Urothelium cell line (cell line): Measurements from ENCODE around the gene PIWIL4.
"Not testable (repeated sequence)": the region's sequence is repeated elsewhere in the genome, so short reads cannot be mapped to it uniquely, and the experiment has no call there.

Experiments
- DNase-seq: peaks from one replicate; pipeline ENCODE4 v3.0.0; 2011; ENCODE audit warnings: low spot score, mixed read lengths
- FAIRE-seq: peaks from 2 replicates; lab custom pipeline; 2011; peaks lifted over from hg19 to GRCh38; lab: Jason Lieb, UNC

PIWIL4 gene

DNA sequence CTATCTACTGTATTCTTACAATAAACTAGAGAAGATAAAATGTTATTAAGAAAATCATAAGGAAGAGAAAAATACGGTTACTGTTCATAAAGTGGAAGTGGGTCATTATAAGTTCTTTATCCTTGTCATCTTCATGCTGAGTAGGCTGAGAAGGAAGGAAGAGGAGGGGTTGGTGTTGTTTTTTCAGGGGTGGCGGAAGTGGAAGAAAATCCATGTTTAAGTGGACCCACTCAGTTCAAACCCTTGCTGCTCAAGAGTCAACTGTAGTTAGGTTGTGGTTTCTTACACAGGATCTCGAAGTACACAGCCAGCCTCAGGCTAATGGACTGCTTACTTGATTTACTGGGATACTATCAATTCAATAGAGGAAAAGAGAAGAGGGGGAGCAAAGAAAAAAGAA, 63.1 kb downstream of the PIWIL4 start:
- no peak for DNase-seq
- no peak for FAIRE-seq

DNA sequence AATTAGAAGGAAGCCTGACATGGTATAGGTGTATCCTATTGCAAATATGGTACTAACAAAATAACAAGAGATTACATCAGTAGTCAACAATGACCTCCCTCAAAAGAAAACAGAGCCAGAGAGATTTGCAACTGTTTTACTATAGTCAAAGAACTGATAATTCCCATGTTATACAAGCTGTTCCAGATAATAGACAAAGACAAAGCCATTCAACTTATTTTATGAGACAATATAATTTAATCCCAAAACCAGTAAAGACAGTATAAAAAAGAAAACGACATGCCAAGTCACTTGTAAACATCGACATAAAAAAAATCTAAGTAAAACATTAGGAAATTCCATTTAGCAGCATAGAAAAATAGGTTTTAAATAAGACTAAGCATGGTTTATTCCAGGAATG, 65.2 kb downstream of the PIWIL4 start:
- no peak for FAIRE-seq
- DNase-seq, result no peak

- FAIRE-seq (no peak), DNase-seq (no peak)
Measured at GRCh38 chr11:94635072-94635471, 67.9 kb downstream of the PIWIL4 start.

- no peak for DNase-seq
- FAIRE-seq, result no peak
Measured at GRCh38 chr11:94636388-94636949, 69.3 kb downstream of the PIWIL4 start.

GRCh38 chr11:94638301-94638901, 71.2 kb downstream of the PIWIL4 start:
- DNase-seq (no peak), FAIRE-seq (no peak)

- DNase-seq (no peak), FAIRE-seq (no peak)
Measured at GRCh38 chr11:94638902-94639373, 71.8 kb downstream of the PIWIL4 start.

DNA sequence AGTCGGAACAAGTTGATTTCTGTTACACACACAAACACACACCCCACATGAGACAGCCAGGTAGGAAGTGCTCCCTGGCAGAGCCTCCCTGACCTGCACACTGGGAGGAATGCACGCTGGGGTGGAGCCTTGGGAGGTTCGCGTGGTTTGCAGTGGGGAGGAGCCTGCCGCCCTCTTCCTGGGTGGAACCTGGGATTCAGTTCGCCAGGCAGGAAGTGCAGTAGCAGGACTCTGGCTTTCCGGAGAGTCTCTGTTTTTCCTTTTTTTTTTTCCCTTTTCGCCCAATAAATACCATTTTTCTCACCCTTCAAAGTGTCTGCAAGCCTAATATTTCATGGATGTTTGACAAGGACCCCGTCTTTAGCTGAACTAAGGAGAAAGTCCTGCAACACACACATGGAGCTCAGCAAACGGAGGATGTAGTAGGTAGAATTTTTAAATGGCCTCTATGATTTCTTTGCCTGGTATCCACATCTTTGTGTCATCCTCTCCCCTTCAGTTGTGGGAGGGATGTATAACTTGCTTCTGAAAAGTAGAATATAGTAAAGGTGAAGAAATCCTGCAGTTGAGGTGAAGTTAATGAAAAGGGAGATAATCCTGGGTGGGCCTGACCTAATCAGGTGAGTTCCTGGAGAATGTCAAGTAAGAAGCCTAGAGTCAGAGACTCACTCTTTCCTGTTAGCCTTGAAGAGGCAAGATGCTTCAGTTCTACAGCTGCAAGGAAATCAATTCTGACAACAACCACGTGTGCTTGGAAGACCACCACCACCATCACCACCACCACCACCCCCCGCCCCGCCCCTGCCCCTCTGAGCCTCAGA, 72.9 kb downstream of the PIWIL4 start:
- no peak for FAIRE-seq

DNA sequence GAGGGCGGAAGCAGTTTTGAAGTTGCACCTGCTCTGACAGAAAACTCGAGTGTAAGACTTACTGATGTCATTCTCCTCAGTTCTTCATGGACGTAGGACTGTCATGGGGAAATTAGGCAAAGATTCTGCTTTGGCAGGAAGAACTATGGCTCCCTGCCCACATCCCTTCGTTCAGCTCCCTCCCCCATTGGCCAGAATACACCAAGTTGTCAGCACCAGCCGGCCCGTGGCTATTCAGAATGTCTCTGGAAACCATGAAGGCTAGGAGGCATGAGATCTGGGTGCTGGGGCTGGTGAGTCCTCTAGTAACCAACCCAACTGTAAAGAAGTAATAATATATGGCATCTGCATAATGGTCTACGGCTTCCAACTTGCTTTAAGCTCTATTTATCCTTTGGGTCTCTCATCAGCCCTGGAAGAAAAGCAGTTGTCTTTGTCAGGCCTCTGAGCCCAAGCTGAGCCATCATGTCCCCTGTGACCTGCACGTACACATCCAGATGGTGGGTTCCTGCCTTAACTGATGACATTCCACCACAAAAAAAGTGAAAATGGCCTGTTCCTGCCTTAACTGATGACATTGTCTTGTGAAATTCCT, 74.1 kb downstream of the PIWIL4 start:
- DNase-seq, result no peak
- FAIRE-seq, result no peak

More for the DNA sequence above, 72.9 kb downstream of the PIWIL4 start:
- peak; percentile 36 for DNase-seq

DNA sequence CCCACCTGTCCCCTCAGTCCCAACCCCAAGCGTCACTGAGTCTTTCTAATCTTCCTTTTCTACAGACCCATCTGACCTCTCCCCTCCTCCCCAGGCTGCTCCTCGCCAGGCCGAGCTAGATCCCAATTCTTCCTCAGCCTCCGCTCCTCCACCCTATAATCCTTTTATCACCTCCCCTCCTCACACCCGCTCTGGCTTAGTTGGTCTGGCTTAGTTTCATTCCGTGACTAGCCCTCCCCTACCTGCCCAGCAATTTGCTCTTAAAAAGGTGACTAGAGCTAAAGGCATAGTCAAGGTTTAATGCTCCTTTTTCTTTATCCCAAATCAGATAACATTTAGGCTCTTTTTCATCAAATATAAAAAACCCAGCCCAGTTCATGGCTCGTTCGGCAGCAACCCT, 76.0 kb downstream of the PIWIL4 start:
- DNase-seq, FAIRE-seq: not testable (repeated sequence)

DNA sequence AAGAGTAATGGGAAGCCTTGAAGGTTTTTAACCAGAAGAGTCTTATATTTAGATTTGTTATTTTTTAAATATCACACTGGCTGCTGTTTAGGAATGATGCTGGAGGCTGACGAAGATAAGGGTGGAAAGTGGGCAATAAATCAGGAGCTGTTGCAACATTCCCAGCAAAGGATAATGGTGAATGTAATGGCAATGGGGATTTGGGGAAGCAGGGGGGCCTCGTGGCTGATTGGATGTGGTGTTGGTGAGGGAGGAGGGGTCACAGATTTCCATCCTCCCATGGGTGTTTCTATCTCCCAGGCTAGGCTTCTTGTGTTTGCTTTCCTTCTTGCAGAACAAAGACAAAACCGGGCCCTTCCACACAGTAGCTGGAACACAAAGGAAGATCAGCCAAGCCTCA, 80.8 kb downstream of the PIWIL4 start:
- no peak for FAIRE-seq
- DNase-seq, result no peak

DNA sequence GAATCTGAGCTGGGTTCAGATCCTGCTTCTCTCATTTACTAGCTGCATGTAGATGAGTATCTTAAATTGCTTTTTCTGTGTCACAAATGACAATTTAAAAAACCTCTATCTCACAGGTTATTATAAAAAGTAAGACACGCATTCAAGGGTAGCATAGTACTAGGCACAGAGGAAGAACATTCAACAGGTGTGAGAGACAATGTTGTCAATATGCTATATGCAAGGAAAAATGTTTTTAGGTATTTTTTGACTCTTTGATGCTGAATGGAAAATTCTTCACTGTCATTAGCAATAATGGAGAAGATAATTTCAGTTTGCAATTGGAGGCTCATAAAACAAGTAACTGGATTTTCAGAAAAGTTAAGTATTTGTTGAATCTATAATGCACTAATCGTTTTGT, 81.6 kb downstream of the PIWIL4 start:
- DNase-seq (no peak), FAIRE-seq (no peak)

DNA sequence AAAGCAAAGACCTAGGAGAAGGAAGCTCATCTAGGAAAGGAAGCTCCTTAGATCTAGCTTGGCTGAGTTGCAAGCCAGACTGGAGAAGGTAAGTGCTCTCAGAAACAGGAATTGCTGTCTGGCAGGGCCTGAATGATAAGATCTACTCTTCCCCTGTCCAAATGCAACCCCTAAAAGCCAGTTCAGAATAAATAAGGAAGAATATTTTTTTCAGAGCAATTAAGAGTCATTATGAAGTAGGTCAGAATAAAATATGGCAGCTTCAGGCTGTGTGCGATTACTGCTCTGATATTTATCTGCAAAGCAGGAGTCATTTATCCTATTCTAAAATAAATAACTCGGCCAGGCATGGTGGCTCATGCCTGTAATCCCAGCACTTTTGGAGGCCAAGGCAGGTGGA, 82.1 kb downstream of the PIWIL4 start:
- FAIRE-seq, result no peak
- no peak for DNase-seq

DNA sequence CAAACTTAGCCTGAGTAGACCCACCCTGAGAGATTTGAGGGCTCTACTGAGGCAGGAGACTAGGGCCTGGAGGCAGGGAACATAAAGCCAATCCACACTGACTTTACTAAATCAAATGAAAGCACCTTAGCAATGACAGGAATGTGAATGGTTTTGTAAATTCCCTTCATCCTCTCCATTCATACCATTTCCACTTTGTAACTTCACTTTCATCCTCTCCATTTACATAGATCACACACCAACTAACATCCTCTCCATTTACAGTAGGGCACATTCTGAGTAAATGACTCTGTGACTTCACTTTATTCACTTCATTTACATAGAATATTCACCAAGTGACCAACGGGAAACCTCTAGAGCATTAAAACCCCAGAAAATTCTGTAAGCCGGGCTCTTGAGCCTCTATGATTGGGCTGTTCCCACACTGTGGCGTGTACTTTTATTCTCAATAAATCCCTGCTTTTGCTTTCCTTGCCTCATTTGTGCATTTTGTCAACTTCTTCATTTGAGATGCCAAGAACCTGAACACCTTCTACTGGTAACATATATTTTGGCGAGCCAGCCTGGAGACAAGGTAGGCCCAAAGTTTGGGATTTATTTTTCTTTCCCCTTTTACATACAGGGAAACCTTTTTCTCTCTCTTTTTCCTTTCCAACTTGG, 82.9 kb downstream of the PIWIL4 start:
- no peak for DNase-seq
- FAIRE-seq, result no peak

DNA sequence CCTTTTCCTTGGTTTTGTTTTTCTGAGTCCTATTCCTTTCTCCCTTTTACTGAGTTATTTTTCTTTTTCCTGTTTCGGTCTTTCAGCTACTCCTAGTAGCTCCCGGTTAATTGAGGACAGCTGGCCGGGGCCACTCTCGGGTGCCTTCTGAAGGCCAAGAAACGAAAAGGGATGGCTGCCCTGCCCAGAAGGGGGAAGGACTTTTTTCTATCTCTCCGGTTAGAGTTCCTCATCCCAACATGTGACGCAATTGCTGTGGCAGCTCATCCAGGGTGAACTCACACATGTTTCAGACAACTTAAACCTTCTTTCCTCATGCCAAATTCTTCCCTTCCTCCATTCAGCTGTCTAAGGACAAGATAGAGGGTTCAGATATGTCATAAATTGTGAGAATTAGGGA, 83.6 kb downstream of the PIWIL4 start:
- FAIRE-seq, result no peak
- no peak for DNase-seq

DNA sequence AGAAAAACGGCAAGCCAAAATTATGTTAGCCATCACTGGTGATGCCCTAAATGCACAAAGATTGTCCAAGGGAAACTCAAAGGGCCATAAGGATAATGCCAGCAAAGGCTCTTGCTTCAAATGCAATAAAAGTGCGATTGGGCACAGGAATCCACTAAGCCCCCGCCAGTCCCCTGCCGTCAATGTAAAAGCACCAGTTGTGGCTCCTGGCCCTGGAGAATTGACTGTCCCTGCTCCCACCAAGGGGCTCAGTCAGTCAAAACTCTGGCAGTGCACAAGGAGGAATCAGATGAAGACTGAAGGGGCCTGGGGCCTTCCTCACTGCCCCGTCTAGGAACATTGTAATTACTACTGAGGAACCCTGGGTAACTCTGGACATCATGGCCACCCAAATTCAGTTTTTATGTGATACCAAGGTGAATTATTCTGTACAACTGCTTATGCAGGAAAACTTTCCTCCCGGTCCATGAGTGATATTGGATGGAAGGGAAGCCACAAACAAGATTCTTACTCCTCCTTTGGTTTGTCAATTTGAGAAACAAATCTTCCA, 85.6 kb downstream of the PIWIL4 start:
- no peak for FAIRE-seq
- no peak for DNase-seq

DNA sequence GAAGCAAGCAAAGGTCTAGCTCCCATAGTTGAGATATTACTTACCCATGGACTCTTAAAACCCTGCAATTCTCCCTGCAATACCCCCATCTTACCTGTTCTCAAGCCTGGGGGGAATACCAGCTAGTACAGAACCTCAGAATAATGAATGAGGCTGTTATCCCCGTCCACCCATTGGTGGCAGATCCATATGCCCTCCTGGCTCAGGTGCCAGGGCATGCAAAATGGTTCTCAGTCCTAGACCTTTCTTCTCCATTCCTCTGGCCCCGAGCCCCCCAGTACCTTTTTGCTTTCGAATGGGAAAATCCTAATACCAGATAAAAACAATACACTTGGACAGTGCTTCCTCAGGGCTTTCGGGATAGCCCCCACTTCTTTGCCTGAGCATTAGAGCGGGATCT, 86.4 kb downstream of the PIWIL4 start:
- FAIRE-seq, result no peak
- DNase-seq, result no peak

DNA sequence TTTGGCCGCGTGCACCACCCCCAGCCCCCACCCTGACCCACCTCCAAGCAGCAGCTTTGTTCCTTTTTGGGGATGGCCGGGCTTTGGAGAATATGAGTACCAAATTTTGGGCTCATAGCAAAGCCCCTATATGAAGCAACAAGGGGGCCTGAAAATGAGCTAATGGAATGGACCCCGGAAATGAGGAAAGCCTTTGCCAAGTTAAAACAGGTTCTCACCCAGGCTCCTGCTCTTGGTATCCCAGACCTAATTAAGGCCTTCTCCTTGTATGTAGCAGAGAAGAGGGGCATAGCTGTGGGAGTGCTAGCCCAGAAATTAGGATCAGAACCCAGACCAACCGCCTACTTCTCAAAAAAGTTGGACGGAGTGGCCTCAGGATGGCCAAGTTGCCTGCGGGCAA, 87.0 kb downstream of the PIWIL4 start:
- no peak for FAIRE-seq
- DNase-seq, result no peak

DNA sequence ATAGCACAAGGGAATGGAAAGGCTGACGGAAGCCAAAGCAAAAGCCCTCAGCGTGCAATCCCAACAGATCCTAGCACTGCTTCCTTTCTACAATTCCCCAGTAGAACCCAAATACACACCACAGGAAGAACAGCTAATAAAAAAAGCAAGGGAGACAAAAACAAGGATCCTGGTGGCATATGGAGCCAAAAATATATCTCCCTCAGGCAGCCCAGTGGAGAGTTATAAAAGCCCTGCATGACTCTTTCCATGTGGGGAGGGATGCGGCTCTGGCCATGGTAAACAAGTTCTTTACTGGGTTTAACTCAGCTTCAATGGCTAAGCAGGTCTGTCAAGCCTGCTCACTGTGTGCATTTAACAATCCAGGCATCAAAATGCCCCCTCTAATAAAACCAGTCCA, 88.1 kb downstream of the PIWIL4 start:
- no peak for FAIRE-seq
- DNase-seq, result no peak

- FAIRE-seq, result no peak
- DNase-seq, result no peak
Measured at GRCh38 chr11:94655956-94656355, 88.8 kb downstream of the PIWIL4 start.

DNA sequence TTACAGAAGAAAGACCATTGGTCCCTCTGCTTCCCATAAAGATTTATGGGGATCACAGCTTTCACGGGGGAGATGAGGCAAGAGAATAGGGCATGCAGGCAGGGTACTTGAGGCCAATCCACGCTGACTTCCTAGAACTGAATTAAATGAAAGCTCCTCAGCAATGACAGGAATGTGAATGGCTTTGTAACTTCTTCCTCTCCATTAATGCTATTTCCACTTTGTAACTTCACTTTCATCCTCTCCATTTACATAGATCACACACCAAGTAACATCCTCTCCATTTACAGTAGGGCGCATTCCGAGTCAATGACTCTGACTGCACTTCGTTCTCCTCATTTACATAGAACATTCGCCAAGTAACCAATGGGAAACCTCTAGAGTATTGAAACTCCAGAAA, 89.8 kb downstream of the PIWIL4 start:
- no peak for FAIRE-seq
- no peak for DNase-seq

- DNase-seq (no peak), FAIRE-seq (no peak)
Measured at GRCh38 chr11:94657629-94658028, 90.5 kb downstream of the PIWIL4 start.
